Measurements from ENCODE around the gene IRGQ.

IRGQ gene

GRCh38 chr19:43586346-43586745 is 9.6 kb downstream of the IRGQ start:
- TF ChIP-seq, protein P1, sequence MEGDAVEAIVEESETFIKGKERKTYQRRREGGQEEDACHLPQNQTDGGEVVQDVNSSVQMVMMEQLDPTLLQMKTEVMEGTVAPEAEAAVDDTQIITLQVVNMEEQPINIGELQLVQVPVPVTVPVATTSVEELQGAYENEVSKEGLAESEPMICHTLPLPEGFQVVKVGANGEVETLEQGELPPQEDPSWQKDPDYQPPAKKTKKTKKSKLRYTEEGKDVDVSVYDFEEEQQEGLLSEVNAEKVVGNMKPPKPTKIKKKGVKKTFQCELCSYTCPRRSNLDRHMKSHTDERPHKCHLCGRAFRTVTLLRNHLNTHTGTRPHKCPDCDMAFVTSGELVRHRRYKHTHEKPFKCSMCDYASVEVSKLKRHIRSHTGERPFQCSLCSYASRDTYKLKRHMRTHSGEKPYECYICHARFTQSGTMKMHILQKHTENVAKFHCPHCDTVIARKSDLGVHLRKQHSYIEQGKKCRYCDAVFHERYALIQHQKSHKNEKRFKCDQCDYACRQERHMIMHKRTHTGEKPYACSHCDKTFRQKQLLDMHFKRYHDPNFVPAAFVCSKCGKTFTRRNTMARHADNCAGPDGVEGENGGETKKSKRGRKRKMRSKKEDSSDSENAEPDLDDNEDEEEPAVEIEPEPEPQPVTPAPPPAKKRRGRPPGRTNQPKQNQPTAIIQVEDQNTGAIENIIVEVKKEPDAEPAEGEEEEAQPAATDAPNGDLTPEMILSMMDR (IDR thresholded peaks at IDR 0.05; ENCODE audit: unreplicated experiment in 3 of 3) = no peak
- peak overlapping the region in 1 of 3 experiments; percentile 13 for H3K27ac Mint-ChIP-seq
- H3K9me3 Mint-ChIP-seq = no peaks in the 10 kb centered on the region
- no peak overlapping the region for H3K4me3 Mint-ChIP-seq
- H3K4me1 Mint-ChIP-seq = peaks cover 13% of the 10 kb centered on the region
- H3K36me3 Mint-ChIP-seq (ENCODE audit: low read depth) = peaks cover 45% of the 10 kb centered on the region
- no peaks in the 10 kb centered on the region for H3K27me3 Mint-ChIP-seq (ENCODE audit: low read depth)

GRCh38 chr19:43584484-43584883 is 11.4 kb downstream of the IRGQ start:
- H3K4me3 Mint-ChIP-seq = no peak overlapping the region
- TF ChIP-seq, protein P1 (IDR thresholded peaks at IDR 0.05; ENCODE audit: unreplicated experiment in 3 of 3) = no peak
- no peaks in the 10 kb centered on the region for H3K9me3 Mint-ChIP-seq
- peak overlapping the region; percentile 34 to 93 (median 63) for H3K27ac Mint-ChIP-seq
- H3K36me3 Mint-ChIP-seq (ENCODE audit: low read depth) = peaks cover 29% of the 10 kb centered on the region
- H3K27me3 Mint-ChIP-seq (ENCODE audit: low read depth) = no peaks in the 10 kb centered on the region
- peaks cover 18% of the 10 kb centered on the region for H3K4me1 Mint-ChIP-seq

DNA sequence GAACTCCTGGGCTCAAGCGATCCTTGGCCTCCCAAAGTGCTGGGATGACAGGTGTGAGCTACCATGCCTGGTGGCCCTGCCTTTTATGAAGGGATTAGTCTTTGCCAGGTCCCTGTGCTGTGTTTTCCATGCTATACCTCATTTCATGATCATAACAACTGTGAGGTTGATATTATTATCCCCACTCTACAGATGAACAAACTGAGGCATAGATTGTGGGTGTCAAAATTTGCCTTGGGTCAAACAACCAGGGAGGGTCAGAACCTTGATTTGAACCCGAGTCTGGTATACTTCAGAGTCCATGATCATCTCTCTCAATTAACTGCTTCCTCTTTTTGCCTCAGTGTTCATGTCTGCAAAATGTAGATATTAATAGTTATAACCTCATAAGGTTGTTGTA is 13.4 kb downstream of the IRGQ start:
- Mint-ChIP-seq H3K27ac (peak overlapping the region in 2 of 3 experiments; percentile 50 to 51), H3K36me3 (ENCODE audit: low read depth) (peaks cover 21% of the 10 kb centered on the region), H3K4me1 (peaks cover 23% of the 10 kb centered on the region)

DNA sequence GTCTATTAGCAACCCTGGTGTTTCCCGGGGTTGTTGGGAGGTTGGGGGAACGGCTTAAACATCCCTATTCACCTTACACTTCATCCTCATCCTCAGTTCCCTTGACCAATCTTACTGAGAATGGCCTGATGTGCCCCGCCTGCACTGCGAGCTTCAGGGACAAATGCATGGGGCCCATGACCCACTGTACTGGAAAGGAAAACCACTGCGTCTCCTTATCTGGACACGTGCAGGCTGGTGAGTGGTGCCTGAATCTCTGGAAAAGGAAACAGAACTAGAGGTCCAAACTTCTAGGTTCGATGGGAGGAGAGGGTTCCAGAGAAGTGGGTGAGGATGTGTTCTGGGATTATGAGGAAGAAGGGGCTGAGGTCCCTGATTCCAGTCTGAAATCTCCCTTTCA is 14.5 kb downstream of the IRGQ start:
- TF ChIP-seq, protein P1 (IDR thresholded peaks at IDR 0.05; ENCODE audit: unreplicated experiment in 3 of 3) = no peak
- H3K27ac Mint-ChIP-seq = peak overlapping the region; percentile 23 to 96 (median 90)
- H3K4me3 Mint-ChIP-seq = peak overlapping the region; percentile 88 to 94 (median 91)
- H3K9me3 Mint-ChIP-seq = no peaks in the 10 kb centered on the region
- H3K27me3 Mint-ChIP-seq (ENCODE audit: low read depth) = no peaks in the 10 kb centered on the region
- H3K36me3 Mint-ChIP-seq (ENCODE audit: low read depth) = peaks cover 16% of the 10 kb centered on the region
- H3K4me1 Mint-ChIP-seq = peaks cover 30% of the 10 kb centered on the region

More for the DNA sequence above, 13.4 kb downstream of the IRGQ start:
- H3K27me3 Mint-ChIP-seq (ENCODE audit: low read depth) = no peaks in the 10 kb centered on the region
- TF ChIP-seq, protein P1 (IDR thresholded peaks at IDR 0.05; ENCODE audit: unreplicated experiment in 3 of 3) = no peak
- H3K9me3 Mint-ChIP-seq = no peaks in the 10 kb centered on the region
- peak overlapping the region in 2 of 3 experiments; percentile 62 to 94 for H3K4me3 Mint-ChIP-seq

DNA sequence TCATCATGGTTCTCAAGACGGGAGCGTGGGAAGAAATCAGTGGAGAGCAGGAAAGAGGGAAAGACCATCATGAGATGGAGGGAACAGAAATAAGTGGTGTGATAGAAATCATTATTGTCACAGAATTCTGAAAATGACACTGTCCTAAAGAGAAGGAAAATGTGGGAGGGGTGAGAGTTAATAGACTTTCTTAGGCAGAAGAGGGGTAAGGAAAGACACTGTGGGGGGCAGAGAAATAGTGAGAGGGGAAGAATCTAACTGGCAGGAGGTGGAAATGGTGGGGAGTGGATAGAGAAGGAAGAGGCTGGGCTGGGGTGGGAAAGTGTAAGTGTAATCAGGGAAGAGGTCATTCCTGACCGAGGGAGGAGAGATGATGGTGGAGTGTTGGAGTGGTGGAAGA is 17.1 kb downstream of the IRGQ start:
- Mint-ChIP-seq H3K27me3 (ENCODE audit: low read depth) (no peaks in the 10 kb centered on the region), H3K4me3 (peak overlapping the region; percentile 77 to 88 (median 82)), H3K9me3 (no peaks in the 10 kb centered on the region), H3K27ac (peak overlapping the region; percentile 18 to 97 (median 91)), H3K36me3 (ENCODE audit: low read depth) (peaks cover 5% of the 10 kb centered on the region), H3K4me1 (peaks cover 44% of the 10 kb centered on the region)
- TF ChIP-seq, protein P1 (IDR thresholded peaks at IDR 0.05; ENCODE audit: unreplicated experiment in 3 of 3) = no peak
